Measurements from ENCODE around the gene BBS7.

Gene BBS7

GRCh38 chr4:121873604-121874003, 3.3 kb upstream of the BBS7 start:
- no peak for DNase-seq (ENCODE audit: low spot score in 2 of 2)
- no peak overlapping the region for H3K4me3 Mint-ChIP-seq
- peaks cover 10% of the 10 kb centered on the region for H3K4me1 Mint-ChIP-seq
- no peak overlapping the region for H3K27ac Mint-ChIP-seq
- peaks cover 6% of the 10 kb centered on the region for H3K27me3 Mint-ChIP-seq
- no peak for ATAC-seq (ENCODE audit: low read depth)
- no peaks in the 10 kb centered on the region for H3K9me3 Mint-ChIP-seq
- no peaks in the 10 kb centered on the region for H3K36me3 Mint-ChIP-seq

- Mint-ChIP-seq H3K4me1 (peaks cover 1% of the 10 kb centered on the region), H3K4me3 (no peak overlapping the region), H3K27ac (no peak overlapping the region), H3K27me3 (no peaks in the 10 kb centered on the region), H3K9me3 (no peaks in the 10 kb centered on the region), H3K36me3 (peaks cover 11% of the 10 kb centered on the region)
- ATAC-seq (ENCODE audit: low read depth) (no peak), DNase-seq (ENCODE audit: low spot score in 2 of 2) (no peak)
These were observed 6.5 kb downstream of the BBS7 start for GRCh38 chr4:121863799-121864198.

GRCh38 chr4:121861426-121861825, 8.8 kb downstream of the BBS7 start:
- H3K36me3 Mint-ChIP-seq: peaks cover 7% of the 10 kb centered on the region
- H3K9me3 Mint-ChIP-seq: no peaks in the 10 kb centered on the region
- H3K27me3 Mint-ChIP-seq: no peaks in the 10 kb centered on the region
- ATAC-seq (ENCODE audit: low read depth): no peak
- DNase-seq (ENCODE audit: low spot score in 2 of 2): no peak
- H3K27ac Mint-ChIP-seq: no peak overlapping the region
- H3K4me1 Mint-ChIP-seq: no peaks in the 10 kb centered on the region
- H3K4me3 Mint-ChIP-seq: no peak overlapping the region

GRCh38 chr4:121860121-121860520, 10.2 kb downstream of the BBS7 start:
- ATAC-seq (ENCODE audit: low read depth): no peak
- Mint-ChIP-seq H3K36me3 (peaks cover 2% of the 10 kb centered on the region), H3K4me1 (no peaks in the 10 kb centered on the region), H3K27ac (no peak overlapping the region), H3K9me3 (no peaks in the 10 kb centered on the region), H3K27me3 (no peaks in the 10 kb centered on the region), H3K4me3 (no peak overlapping the region)
- no peak for DNase-seq (ENCODE audit: low spot score in 2 of 2)

- no peaks in the 10 kb centered on the region for H3K27me3 Mint-ChIP-seq
- no peaks in the 10 kb centered on the region for H3K4me1 Mint-ChIP-seq
- no peak overlapping the region for H3K27ac Mint-ChIP-seq
- no peak for ATAC-seq (ENCODE audit: low read depth)
- no peak for DNase-seq (ENCODE audit: low spot score in 2 of 2)
- no peaks in the 10 kb centered on the region for H3K9me3 Mint-ChIP-seq
- H3K4me3 Mint-ChIP-seq: no peak overlapping the region
- peaks cover 19% of the 10 kb centered on the region for H3K36me3 Mint-ChIP-seq
These were observed 18.9 kb downstream of the BBS7 start for GRCh38 chr4:121851354-121851753.

- DNase-seq (ENCODE audit: low spot score in 2 of 2): no peak
- no peak overlapping the region for H3K4me3 Mint-ChIP-seq
- H3K36me3 Mint-ChIP-seq: peaks cover 20% of the 10 kb centered on the region
- H3K27me3 Mint-ChIP-seq: no peaks in the 10 kb centered on the region
- H3K27ac Mint-ChIP-seq: no peak overlapping the region
- ATAC-seq (ENCODE audit: low read depth): no peak
- H3K4me1 Mint-ChIP-seq: no peaks in the 10 kb centered on the region
- H3K9me3 Mint-ChIP-seq: no peaks in the 10 kb centered on the region
These were observed 23.6 kb downstream of the BBS7 start for GRCh38 chr4:121846662-121847061.

- Mint-ChIP-seq H3K4me1 (no peaks in the 10 kb centered on the region), H3K9me3 (peaks cover 2% of the 10 kb centered on the region), H3K27me3 (no peaks in the 10 kb centered on the region), H3K4me3 (no peak overlapping the region), H3K36me3 (peaks cover 28% of the 10 kb centered on the region), H3K27ac (no peak overlapping the region)
- ATAC-seq (ENCODE audit: low read depth) (no peak), DNase-seq (ENCODE audit: low spot score in 2 of 2) (no peak)
These were observed 27.4 kb downstream of the BBS7 start for GRCh38 chr4:121842862-121843261.

GRCh38 chr4:121838136-121838535, 32.1 kb downstream of the BBS7 start:
- Mint-ChIP-seq H3K27me3 (no peaks in the 10 kb centered on the region), H3K9me3 (peaks cover 2% of the 10 kb centered on the region), H3K27ac (no peak overlapping the region), H3K4me3 (no peak overlapping the region), H3K36me3 (peaks cover 15% of the 10 kb centered on the region), H3K4me1 (no peaks in the 10 kb centered on the region)
- DNase-seq (ENCODE audit: low spot score in 2 of 2) (no peak), ATAC-seq (ENCODE audit: low read depth) (no peak)

- no peak overlapping the region for H3K4me3 Mint-ChIP-seq
- no peak for ATAC-seq (ENCODE audit: low read depth)
- no peak overlapping the region for H3K27ac Mint-ChIP-seq
- DNase-seq (ENCODE audit: low spot score in 2 of 2): no peak
- no peaks in the 10 kb centered on the region for H3K9me3 Mint-ChIP-seq
- no peaks in the 10 kb centered on the region for H3K4me1 Mint-ChIP-seq
- H3K27me3 Mint-ChIP-seq: no peaks in the 10 kb centered on the region
- peaks cover 5% of the 10 kb centered on the region for H3K36me3 Mint-ChIP-seq
These were observed 40.8 kb downstream of the BBS7 start for GRCh38 chr4:121829511-121829910.

- Mint-ChIP-seq H3K4me3 (no peak overlapping the region), H3K27ac (no peak overlapping the region), H3K36me3 (peaks cover 5% of the 10 kb centered on the region), H3K27me3 (no peaks in the 10 kb centered on the region), H3K4me1 (peaks cover 6% of the 10 kb centered on the region), H3K9me3 (no peaks in the 10 kb centered on the region)
- ATAC-seq (ENCODE audit: low read depth) (no peak), DNase-seq (ENCODE audit: low spot score in 2 of 2) (no peak)
These were observed 42.4 kb downstream of the BBS7 start for GRCh38 chr4:121827853-121828252.

- H3K4me1 Mint-ChIP-seq: peaks cover 9% of the 10 kb centered on the region
- H3K36me3 Mint-ChIP-seq: peaks cover 2% of the 10 kb centered on the region
- DNase-seq (ENCODE audit: low spot score in 2 of 2): no peak
- no peak for ATAC-seq (ENCODE audit: low read depth)
- no peak overlapping the region for H3K4me3 Mint-ChIP-seq
- no peak overlapping the region for H3K27ac Mint-ChIP-seq
- no peaks in the 10 kb centered on the region for H3K9me3 Mint-ChIP-seq
- H3K27me3 Mint-ChIP-seq: no peaks in the 10 kb centered on the region
These were observed 45.3 kb downstream of the BBS7 start for GRCh38 chr4:121824950-121825349.

- no peak for DNase-seq (ENCODE audit: low spot score in 2 of 2)
- Mint-ChIP-seq H3K9me3 (no peaks in the 10 kb centered on the region), H3K36me3 (peaks cover 2% of the 10 kb centered on the region), H3K4me3 (peak overlapping the region; percentile 94), H3K27ac (peak overlapping the region; percentile 91), H3K4me1 (peaks cover 9% of the 10 kb centered on the region), H3K27me3 (no peaks in the 10 kb centered on the region)
- no peak for ATAC-seq (ENCODE audit: low read depth)
These were observed 46.1 kb downstream of the BBS7 start for GRCh38 chr4:121824171-121824527.

GRCh38 chr4:121823505-121824170, 46.6 kb downstream of the BBS7 start, which contains the start of gene CCNA2:
TSS of gene CCNA2 (minus strand) at chr4:121823883. CDS start at chr4:121823628, 255 bp downstream.
- H3K27me3 Mint-ChIP-seq: no peaks in the 10 kb centered on the region
- H3K4me3 Mint-ChIP-seq: peak within 1 kb of the TSS; percentile 94
- DNase-seq (ENCODE audit: low spot score in 2 of 2) (peak; percentile 92 to 95), ATAC-seq (ENCODE audit: low read depth) (peak; percentile 98)
- peaks cover 2% of the 10 kb centered on the region for H3K36me3 Mint-ChIP-seq
- no peaks in the 10 kb centered on the region for H3K9me3 Mint-ChIP-seq
- H3K27ac Mint-ChIP-seq: peak within 1 kb of the TSS; percentile 91
- H3K4me1 Mint-ChIP-seq: peaks cover 9% of the 10 kb centered on the region

GRCh38 chr4:121822796-121823504, 47.3 kb downstream of the BBS7 start:
- no peaks in the 10 kb centered on the region for H3K9me3 Mint-ChIP-seq
- DNase-seq (ENCODE audit: low spot score in 2 of 2) (no peak), ATAC-seq (ENCODE audit: low read depth) (no peak)
- peaks cover 6% of the 10 kb centered on the region for H3K36me3 Mint-ChIP-seq
- no peaks in the 10 kb centered on the region for H3K27me3 Mint-ChIP-seq
- peak overlapping the region; percentile 94 for H3K4me3 Mint-ChIP-seq
- peak overlapping the region; percentile 85 for H3K27ac Mint-ChIP-seq
- peaks cover 9% of the 10 kb centered on the region for H3K4me1 Mint-ChIP-seq

- H3K9me3 Mint-ChIP-seq: no peaks in the 10 kb centered on the region
- no peaks in the 10 kb centered on the region for H3K27me3 Mint-ChIP-seq
- no peak overlapping the region for H3K4me3 Mint-ChIP-seq
- DNase-seq (ENCODE audit: low spot score in 2 of 2) (no peak), ATAC-seq (ENCODE audit: low read depth) (no peak)
- H3K36me3 Mint-ChIP-seq: peaks cover 3% of the 10 kb centered on the region
- no peak overlapping the region for H3K27ac Mint-ChIP-seq
- H3K4me1 Mint-ChIP-seq: peaks cover 9% of the 10 kb centered on the region
These were observed 48.2 kb downstream of the BBS7 start for GRCh38 chr4:121822047-121822446.

Data from memory B cell (primary cell).